Measurements from ENCODE around the gene C12orf76. TPM values are rescaled to one million over a fixed set of nuclear protein-coding genes. Genes with fewer than 3 reads are reported as not detected.
A peak's percentile ranks its signal among the peaks of the same experiment; 100 is the strongest.

The C12orf76 gene
- total and polyA plus RNA-seq, 10 of the 15 experiments (the other 5 are each of a cell fraction or from before 2014, with no cell fraction given): 3.6 to 20.4 (median 10.7) TPM

GRCh38 chr12:110012137-110012536 is 36.2 kb downstream of the C12orf76 start (continued):
- no peak for TF ChIP-seq TBL1XR1 (IDR thresholded peaks at IDR 0.05; ENCODE audit: low read depth, low read length)
- no peak for TF ChIP-seq CBX5 (IDR thresholded peaks at IDR 0.05; ENCODE audit: low read depth)
- no peak for TF ChIP-seq KLF5 (IDR thresholded peaks at IDR 0.05; ENCODE audit: partially characterized antibody)
- TF ChIP-seq PAX5 (IDR thresholded peaks at IDR 0.05; ENCODE audit: borderline replicate concordance, low read depth, low read length): peak; percentile 63; the same call in 1 of the 2 replicates
- 0 out of 2 replicates have a peak, but pooled peaks have one; percentile 4 for TF ChIP-seq RUNX3 (IDR thresholded peaks at IDR 0.05; ENCODE audit: low read length)
- TF ChIP-seq ZBED1 (IDR thresholded peaks at IDR 0.05; ENCODE audit: borderline replicate concordance): no peak
- no peak for TF ChIP-seq EGR1 (IDR thresholded peaks at IDR 0.05; ENCODE audit: borderline replicate concordance in 1 of 2, low read depth in 2 of 2, low read length in 2 of 2)
- no peak for TF ChIP-seq SMAD5 (IDR thresholded peaks at IDR 0.05; ENCODE audit: low read depth)
- no peak for TF ChIP-seq POLR2A (IDR thresholded peaks at IDR 0.05; ENCODE audit: low read depth, low read length)
- TF ChIP-seq SIX5 (IDR thresholded peaks at IDR 0.05; ENCODE audit: low read depth, low read length, severe bottlenecking): no peak
- peak; percentile 49 to 53; a peak in 2 of 4 replicates for TF ChIP-seq BHLHE40 (IDR thresholded peaks at IDR 0.05; ENCODE audit: borderline replicate concordance in 1 of 2, low read depth in 2 of 2, low read length in 1 of 2)
- TF ChIP-seq ZNF687 (IDR thresholded peaks at IDR 0.05): 0 out of 2 replicates have a peak, but pooled peaks have one; percentile 49
- no peak for TF ChIP-seq BRCA1 (IDR thresholded peaks at IDR 0.05; ENCODE audit: low read depth, low read length)
- TF ChIP-seq IKZF1 (conservative IDR thresholded peaks at IDR 0.05): 0 out of 2 replicates have a peak, but pooled peaks have one; percentile 21
- no peak for TF ChIP-seq RFX5 (IDR thresholded peaks at IDR 0.05; ENCODE audit: low read depth, low read length)
- no peak for TF ChIP-seq GABPA (IDR thresholded peaks at IDR 0.05; ENCODE audit: low read depth)
- TF ChIP-seq YY1 (IDR thresholded peaks at IDR 0.05; ENCODE audit: low read depth, low read length): no peak
- TF ChIP-seq SUZ12 (IDR thresholded peaks at IDR 0.05; ENCODE audit: unreplicated experiment): no peak

All from GM12878 (cell line).